Left cardiac atrium (tissue), 4 donors: ENCODE measurements around the gene KRT25. TPM values are rescaled to one million over a fixed set of nuclear protein-coding genes. Genes with fewer than 3 reads are reported as not detected.

Experiments used
- ATAC-seq, 2 donors: fragments of 200-7000 bp; cut with Tn5 transposase; one replicate each; pipeline ENCODE4 v1.9.1; 2020; ENCODE audit warnings: mild to moderate bottlenecking in 2 of 2, moderate library complexity in 2 of 2
- DNase-seq: peaks from one replicate; pipeline ENCODE4 v3.0.0-alpha.2; 2020
- intact Hi-C, 2 donors: fragments of 100-400 bp; cut with DNase I; formaldehyde crosslinking; loops; one replicate each; pipeline versions ENCODE4 v1.14.1 to v1.15.1; 2022 to 2023
- long read RNA-seq: library from polyadenylated mRNA; unstranded; transcript quantifications from one replicate; pipeline ENCODE4 v2.0.0, GENCODE V29; 2021
- total RNA-seq, 2 donors: library from RNA; stranded (reverse); fragmentation: NEBNext Ultra II Directional; extraction: Animal tissue kit (Norgen Biotek cat#: 25700); gene quantifications; one replicate each; pipeline ENCODE4 v1.2.1, GENCODE V29; 2021
- donor health status: DM: no; HTN: yes; CAD: no.
- donor health status: DM: no; HTN: yes; CAD: no; lungs with severe emphysema.
- donor health status: DM: yes; HTN: yes; CAD: no.
- donor health status: Dilated cardiomyopathy.

KRT25 gene, protein sequence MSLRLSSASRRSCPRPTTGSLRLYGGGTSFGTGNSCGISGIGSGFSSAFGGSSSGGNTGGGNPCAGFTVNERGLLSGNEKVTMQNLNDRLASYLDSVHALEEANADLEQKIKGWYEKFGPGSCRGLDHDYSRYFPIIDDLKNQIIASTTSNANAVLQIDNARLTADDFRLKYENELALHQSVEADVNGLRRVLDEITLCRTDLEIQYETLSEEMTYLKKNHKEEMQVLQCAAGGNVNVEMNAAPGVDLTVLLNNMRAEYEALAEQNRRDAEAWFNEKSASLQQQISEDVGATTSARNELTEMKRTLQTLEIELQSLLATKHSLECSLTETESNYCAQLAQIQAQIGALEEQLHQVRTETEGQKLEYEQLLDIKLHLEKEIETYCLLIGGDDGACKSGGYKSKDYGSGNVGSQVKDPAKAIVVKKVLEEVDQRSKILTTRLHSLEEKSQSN
- not detected for total RNA-seq
- long read RNA-seq = 0 reads

DNA sequence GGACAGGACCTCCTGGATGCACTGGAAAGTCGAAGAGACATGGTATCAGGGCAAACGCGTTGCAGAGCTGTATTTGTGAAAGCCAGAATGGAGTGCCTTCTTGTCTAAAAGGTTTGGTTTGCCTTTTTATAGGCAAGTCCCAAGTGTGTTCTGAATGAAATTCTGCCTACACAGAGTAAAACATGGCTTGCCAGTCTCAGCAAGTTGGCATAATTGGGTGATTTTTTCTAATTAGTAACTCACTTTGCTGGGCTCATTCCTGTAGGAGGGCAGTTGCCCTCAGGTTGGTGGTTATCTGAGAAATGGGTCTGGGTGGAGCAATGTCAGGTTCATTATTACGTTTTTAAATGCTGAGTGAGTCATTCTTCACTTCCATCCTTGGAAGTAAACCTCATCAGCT lies at the start of gene KRT25:
Gene KRT25 (minus strand): TSS at position 101 of the 400 bp plus-strand sequence. CDS start 60 bp downstream, at position 41.
- DNase-seq = no peak
- intact Hi-C loops = no loop called here
- no peak for ATAC-seq

DNA sequence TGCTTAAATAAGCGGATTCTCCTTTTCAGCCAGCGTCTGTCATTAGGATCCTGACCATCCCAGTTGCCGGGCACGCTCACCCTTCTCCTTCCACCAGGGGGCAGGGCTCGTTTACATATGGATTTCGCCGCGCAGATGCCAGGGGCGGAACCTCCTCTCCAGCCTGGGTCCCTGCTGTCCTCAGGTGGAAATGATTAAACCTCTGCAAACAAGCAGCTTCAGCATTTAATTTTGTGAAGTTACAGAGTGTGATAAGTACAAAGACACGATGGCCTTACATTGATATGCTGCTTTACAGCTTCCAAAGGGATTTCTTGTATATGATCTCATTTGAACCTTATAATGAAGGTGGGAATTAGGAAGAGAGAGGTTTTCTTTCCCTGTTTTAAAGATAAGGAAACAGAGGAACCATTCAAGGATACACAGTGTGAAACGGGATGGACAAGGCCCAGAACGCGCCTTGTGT lies 48.5 kb upstream of the KRT25 start:
- ATAC-seq = peak; percentile 88 to 90
- DNase-seq = peak; percentile 80
- intact Hi-C loops = loop anchor here (5.0 kb wide), 1 partner anchor 859 kb away; no protein-coding TSS in a partner anchor

DNA sequence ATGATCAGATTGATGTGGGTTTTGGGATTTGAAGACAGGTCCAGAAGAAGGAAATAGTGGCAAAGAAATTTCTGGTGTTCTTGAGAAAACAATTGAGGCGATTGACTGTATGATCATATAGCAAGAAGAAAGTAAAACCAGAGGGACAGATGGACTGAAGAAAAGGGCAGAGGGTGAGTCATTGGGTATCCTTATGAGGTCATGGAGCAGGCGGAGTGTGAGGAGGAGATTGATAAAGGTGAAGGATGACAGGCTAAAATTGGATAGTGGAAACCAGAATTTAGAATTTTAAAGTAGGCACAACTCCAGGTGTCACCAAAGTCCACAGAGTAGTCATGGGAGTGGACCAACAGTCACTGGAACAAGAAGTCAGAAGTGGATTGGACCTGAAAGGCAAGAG lies 46.0 kb upstream of the KRT25 start:
- DNase-seq (no peak), ATAC-seq (no peak)
- intact Hi-C loops = loop anchor here (5.0 kb wide), 1 partner anchor 861 kb away; no protein-coding TSS in a partner anchor

DNA sequence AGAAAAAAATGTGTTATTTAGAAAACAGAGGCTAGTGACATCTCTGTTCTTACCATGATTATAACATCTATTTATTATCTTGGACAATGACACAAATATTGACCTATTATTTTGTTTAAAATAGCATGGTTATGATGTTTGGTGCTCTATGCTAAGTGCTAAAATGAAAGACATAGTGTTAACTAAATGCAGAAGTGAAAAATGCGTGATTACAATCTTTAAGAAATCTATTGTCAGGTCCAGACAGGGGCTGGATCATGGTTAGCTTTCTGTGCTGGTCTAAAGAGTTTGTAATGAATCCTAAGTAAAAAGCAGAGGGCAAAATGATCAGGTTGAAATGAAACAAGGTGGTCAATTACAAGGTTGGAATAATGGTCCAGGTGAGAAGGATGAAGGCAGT lies 45.2 kb upstream of the KRT25 start:
- DNase-seq (no peak), ATAC-seq (no peak)
- intact Hi-C loops = loop anchor here (5.0 kb wide), 1 partner anchor 862 kb away; no protein-coding TSS in a partner anchor

DNA sequence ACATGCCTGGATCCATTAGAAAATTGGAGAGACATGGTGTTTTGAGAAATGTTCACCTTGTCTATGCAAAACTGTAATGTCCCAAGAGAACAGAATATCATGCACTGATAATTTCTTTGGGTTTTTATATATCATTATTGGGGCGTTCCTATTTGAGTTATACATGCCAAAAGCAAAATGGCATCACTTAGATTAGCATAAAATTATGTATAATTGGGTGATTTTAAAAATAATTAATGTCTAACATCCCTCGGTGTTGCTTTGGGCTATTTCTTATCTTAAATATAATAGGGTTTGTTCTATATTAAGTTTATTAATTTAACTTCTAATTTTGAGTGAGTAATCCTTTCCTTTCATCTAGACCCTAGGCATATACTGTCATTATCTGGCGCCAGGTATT lies 44.7 kb upstream of the KRT25 start, which contains the start of gene KRT28:
Gene KRT28 (minus strand): TSS at position 101 of the 400 bp plus-strand sequence. CDS start 66 bp downstream, at position 35.
- intact Hi-C loops = loop anchor here (5.0 to 10.0 kb wide), 2 partner anchors 175 to 862 kb away; no protein-coding TSS in a partner anchor
- no peak for DNase-seq
- ATAC-seq = no peak

DNA sequence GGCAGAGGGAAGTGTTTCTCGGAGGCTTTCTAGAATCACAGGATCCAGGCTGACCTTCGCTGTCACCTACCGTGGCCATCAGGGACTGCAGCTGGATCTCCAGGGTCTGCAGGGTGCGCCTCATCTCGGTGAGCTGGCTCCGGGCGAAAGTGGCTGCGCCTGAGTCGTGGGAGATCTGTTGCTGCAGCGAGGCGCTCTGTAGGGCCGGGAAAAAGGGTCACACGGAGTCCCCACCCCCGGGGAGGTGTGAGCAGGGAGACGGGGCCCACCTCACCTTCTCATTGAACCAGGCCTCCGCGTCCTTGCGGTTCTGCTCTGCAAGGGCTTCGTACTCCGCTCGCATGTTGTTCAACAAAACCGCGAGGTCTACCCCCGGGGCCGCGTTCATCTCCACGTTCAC lies 41.7 kb upstream of the KRT25 start:
- no peak for ATAC-seq
- no peak for DNase-seq
- intact Hi-C loops = loop anchor here in 1 of 2 donors (10.0 kb wide), 1 partner anchor 172 kb away; no protein-coding TSS in a partner anchor

DNA sequence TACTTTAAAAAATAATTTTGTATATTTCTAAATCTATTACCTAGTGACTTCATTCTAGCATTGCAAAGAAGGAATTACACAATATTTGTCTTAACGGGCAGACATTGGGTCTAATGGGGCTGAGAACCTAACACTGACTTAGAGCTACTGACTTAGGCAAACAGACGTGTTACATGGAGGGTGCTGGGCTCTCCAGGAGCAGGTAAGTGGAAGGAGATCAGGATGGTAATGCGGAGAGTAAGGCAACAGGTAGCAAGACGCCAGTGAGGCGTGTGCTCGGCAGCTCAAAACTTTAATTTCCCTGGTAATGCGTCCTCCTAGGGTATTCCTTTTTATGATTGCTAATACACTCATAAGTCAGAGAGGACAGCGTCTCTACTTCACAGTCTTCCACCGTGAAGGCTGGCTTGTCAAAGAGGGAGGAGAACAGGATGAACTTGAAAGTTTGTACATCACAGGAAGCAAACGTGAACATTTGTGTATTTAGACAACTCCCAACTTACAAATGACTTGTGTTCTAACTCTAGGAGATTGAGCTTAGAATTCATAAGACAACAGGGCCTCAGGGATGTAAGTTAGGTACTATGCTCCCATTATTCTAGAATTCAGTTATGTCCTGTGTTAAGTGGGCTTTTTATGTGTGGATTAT lies 40.0 kb upstream of the KRT25 start:
- intact Hi-C loops = loop anchor here in 1 of 2 donors (10.0 kb wide), 1 partner anchor 170 kb away; no protein-coding TSS in a partner anchor
- no peak for DNase-seq
- no peak for ATAC-seq

DNA sequence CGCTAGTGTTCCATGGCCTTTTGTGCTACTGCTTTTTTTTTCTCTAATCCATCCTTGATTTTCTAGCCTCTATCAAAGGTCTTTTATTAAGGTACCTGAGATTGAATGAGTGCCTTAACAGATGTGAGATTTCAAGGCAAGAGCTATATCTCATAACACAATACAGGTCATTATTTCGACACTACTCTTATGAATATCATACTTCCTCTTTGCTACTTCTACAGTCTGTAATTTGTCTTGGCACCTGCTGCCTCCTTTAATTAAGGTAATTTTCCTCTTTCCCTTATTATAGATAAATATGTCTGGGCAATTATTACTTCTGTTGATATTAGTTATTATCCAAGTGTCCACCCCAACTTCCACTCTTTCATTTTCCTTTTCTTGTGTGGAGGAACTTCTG lies 39.3 kb upstream of the KRT25 start:
- ATAC-seq = no peak
- intact Hi-C loops = loop anchor here (5.0 to 10.0 kb wide), 2 partner anchors 170 to 172 kb away; no protein-coding TSS in a partner anchor
- no peak for DNase-seq

DNA sequence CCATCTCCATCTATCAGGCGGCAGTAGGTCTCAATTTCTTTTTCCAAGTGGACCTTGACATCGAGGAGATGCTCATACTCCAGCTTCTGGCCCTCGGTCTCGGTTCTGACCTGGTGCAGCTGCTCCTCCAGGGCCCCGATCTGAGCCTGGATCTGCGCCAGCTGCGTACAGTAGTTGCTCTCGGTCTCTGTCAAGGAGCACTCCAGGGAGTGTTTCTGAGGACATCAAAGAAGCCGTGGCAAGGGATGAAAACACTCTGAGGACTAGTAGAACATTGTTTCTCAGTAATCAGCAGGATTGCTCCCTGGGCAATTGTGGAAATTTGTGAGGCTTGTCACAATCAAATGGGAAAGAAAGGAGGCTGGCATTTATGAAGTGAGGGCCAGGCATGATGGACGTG lies 38.7 kb upstream of the KRT25 start:
- ATAC-seq = no peak

DNA sequence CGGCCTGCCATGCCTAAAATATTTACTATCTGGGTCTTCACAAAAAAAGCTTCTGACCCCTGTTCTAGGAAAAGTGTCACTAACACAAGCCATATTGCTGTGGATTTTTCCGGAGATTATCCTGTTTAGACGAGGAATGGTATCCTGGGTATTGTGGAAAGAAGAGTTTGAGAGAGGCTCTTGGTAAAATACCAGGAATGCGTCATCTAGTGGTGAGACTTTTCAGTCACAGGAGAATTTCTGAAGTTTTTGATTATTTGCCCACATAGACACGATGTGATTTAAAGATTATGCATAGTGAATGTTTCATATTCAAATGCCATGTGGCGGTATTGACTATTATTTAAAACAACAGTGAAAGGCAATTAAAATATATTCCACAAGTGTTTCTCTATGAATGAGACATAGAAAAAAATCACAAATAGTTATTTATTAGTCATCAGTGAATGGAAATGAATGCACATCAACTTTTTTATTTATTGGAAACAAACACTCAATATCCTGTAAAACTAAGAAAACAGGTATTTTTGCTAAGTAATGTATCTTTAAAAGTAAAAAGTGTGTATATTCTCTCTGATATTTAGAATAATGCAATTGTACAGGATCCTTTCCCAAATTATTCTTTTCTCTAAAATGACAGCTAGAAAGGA lies 36.8 kb upstream of the KRT25 start:
- DNase-seq = no peak
- intact Hi-C loops = loop anchor here (5.0 to 10.0 kb wide), 2 partner anchors 167 to 170 kb away; no protein-coding TSS in a partner anchor
- peak in 1 of 2 donors; percentile 27 for ATAC-seq

More for the DNA sequence above, 38.7 kb upstream of the KRT25 start:
- intact Hi-C loops = loop anchor here (5.0 to 10.0 kb wide), 2 partner anchors 169 to 172 kb away; no protein-coding TSS in a partner anchor
- no peak for DNase-seq

DNA sequence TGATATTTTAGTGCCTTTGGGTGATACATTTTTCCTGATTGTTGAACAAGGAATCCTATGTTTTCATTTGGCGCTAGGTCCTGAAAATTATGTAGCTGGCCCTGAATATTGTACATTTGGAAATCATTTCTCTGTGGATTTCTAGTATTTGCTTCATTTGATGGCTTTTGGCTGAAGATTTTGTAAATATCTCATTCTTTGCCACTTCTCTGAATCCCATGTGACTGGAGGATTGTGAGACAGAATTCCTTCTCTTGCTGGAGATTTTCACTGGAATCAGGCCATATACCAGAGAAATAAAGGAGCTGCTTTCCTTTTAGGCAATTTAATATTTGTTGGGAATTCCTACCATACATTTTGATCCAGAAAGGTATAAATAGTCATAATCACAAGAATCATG lies 36.0 kb upstream of the KRT25 start:
- DNase-seq (no peak), ATAC-seq (peak in 1 of 2 donors; percentile 74)
- intact Hi-C loops = loop anchor here (5.0 to 10.0 kb wide), 2 partner anchors 166 to 169 kb away; no protein-coding TSS in a partner anchor

DNA sequence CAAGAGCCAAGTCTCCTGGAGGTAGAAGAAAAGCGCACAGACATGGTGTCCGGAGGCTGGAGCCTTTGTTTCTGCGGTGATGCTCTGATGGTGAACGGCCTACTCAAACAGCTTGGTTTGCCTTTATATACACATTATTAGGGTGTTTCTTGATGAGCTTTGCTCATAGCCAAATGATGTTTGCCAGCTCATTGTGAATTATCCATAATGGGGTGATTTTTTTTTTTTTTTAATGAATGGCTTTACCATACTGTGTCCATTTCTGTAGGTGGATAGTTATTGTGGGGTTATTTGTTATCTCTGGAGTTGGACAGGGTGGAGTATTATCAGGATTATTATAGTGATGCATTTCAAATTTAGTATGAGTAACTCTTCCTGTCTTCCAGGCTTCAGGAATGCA lies 27.3 kb upstream of the KRT25 start, which contains the start of gene KRT27:
Gene KRT27 (minus strand): TSS at position 101 of the 400 bp plus-strand sequence. CDS start 57 bp downstream, at position 44.
- intact Hi-C loops = no loop called here
- ATAC-seq (no peak), DNase-seq (no peak)

DNA sequence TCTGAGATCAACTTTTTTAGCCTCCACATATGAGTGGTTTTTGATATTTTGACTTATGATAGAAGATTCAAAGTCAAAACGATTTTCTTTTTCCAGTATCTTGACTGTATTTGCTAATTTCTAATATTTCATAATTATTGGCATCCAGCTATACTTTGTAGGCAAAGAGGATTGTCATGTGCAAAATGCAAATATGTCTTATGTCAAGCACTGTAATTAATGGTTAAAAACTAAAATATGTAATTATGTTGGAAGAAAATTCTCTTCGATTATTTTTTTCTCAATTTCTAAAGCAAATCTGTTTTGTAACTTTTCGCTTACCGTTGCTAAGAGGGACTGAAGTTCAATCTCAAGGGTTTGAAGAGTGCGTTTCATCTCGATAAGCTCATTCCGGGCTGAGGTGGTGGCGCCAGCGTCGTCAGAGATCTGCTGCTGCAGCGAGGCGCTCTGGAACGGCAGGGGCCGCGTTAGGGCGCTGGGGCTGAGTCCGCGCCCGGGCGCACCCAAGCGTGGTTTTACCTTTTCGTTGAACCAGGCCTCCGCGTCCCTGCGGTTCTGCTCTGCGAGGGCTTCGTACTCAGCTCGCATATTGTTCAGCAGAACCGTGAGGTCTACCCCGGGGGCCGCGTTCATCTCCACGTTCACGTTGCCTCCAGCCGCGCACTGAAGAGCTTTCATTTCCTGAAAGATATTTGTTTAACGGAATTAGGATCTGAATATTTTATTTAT lies 24.2 kb upstream of the KRT25 start:
- DNase-seq (no peak), ATAC-seq (no peak)
- intact Hi-C loops = loop anchor here in 1 of 2 donors (10.0 kb wide), 1 partner anchor 125 kb away; no protein-coding TSS in a partner anchor

DNA sequence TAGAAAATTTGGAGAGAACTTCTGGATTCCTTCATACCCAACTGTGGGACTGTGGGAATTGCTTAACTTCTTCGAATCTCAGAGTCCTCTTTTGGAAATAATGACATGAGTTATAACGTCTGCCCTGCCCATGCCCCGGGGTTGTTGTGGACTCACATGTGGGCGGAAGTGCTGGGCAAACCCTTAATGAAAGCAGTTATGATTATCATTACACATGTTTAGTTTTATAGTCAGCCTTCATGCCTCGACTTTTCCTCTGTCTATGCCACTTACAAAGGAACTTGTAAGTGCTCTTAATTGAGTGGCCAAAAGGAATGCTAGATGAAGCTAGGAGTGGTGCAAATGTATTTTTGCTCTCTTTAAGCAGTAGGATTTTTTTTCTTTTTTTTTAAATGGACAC lies 23.3 kb upstream of the KRT25 start:
- ATAC-seq (no peak), DNase-seq (no peak)
- intact Hi-C loops = loop anchor here in 1 of 2 donors (10.0 kb wide), 1 partner anchor 124 kb away; no protein-coding TSS in a partner anchor

DNA sequence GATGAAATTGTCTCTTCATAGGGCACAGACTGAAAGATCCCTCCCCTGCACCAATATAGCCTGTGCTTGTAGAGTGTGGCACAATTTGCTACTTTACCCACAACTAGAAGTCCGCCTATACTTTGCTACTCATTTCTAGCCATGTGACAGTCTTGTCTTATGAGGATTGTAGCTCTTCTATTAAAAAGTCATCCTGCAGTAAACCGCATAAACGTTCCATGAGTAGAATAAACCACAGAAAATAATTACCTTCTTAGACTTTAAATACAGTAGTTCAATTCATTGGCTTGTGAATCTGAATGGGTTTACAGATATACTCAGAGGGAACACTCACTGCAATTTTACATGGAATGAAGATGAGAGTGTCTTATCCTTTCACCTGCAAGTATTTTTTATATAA lies 22.8 kb upstream of the KRT25 start:
- ATAC-seq (no peak), DNase-seq (no peak)
- intact Hi-C loops = loop anchor here in 1 of 2 donors (10.0 kb wide), 1 partner anchor 123 kb away; no protein-coding TSS in a partner anchor

DNA sequence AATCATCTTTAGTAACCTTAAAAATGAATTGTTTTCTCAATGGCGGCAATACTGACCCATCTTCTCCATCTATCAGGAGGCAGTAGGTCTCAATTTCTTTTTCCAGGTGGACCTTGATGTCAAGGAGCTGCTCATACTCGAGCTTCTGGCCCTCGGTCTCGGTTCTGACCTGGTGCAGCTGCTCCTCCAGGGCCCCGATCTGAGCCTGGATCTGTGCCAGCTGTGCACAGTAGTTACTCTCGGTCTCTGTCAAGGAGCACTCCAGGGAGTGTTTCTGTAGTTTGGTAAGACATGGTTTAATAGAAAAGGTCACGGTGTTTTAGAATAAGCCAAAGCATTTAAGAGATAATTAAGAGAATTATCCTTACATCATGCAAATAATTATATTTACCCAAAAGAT lies 22.3 kb upstream of the KRT25 start:
- no peak for ATAC-seq
- intact Hi-C loops = loop anchor here in 1 of 2 donors (10.0 kb wide), 1 partner anchor 123 kb away; no protein-coding TSS in a partner anchor
- no peak for DNase-seq

DNA sequence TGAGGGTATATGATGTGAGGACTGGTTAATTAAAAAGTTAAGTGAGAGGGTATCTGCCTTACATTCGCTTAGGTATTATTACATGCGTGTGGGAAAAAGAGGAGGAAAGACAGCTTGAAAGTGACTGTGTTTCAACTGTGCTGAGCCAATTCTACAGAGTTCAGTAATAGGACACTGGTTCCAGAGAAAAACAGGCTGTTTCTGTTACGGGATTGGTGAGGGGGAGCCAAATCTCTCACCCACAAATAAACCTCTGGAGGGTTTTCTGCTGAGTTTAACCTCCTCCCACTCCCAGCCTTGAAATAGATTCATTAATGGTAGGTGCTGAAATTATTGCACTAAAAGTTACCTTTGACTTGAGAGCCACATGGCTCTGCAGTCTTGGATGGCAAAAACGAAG lies 20.8 kb upstream of the KRT25 start:
- DNase-seq = no peak
- ATAC-seq = no peak
- intact Hi-C loops = loop anchor here in 1 of 2 donors (10.0 kb wide), 1 partner anchor 121 kb away; no protein-coding TSS in a partner anchor

DNA sequence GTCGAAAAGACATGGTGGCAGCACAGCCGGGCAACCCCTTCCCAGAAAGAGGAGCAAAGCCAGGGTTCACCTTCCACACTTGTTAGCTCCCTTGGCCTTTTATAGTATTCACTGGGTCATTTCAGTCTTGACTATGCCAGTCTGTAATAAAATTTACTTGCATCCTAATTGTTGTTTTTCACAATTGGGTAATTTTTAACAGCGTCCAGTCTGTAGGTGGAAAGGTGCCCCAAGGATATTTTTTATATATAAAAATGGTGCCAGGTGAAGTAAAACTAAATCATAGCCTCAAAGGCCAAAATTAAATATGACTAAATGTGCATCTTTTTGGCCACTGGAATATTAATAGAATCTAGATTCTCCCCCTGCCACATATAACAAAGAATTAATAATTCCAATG lies 17.0 kb upstream of the KRT25 start, which contains the start of gene KRT26:
Gene KRT26 (minus strand): TSS at position 101 of the 400 bp plus-strand sequence. CDS start 88 bp downstream, at position 13.
- intact Hi-C loops = loop anchor here in 1 of 2 donors (10.0 kb wide), 1 partner anchor 117 kb away; no protein-coding TSS in a partner anchor
- no peak for DNase-seq
- no peak for ATAC-seq
